Raji (cell line): ENCODE results near the gene MRPL21.

ENCODE experiments used
- POLR2A ChIP-seq: IDR thresholded peaks from 2 replicates; pipeline ENCODE4 v1.6.1; 2011; ENCODE audit warnings: low read depth, low read length, control low read depth; ENCODE audit not compliant: insufficient read depth

Gene MRPL21

GRCh38 chr11:68903288-68904247 lies at the start of gene MRPL21, which contains the start of gene IGHMBP2:
MRPL21 (minus strand) TSS chr11:68903832; CDS start chr11:68903810, 22 bp downstream.
IGHMBP2 (plus strand) TSS chr11:68903891; CDS start chr11:68903953, 62 bp downstream.
- TF ChIP-seq POLR2A = peak; percentile 99

DNA sequence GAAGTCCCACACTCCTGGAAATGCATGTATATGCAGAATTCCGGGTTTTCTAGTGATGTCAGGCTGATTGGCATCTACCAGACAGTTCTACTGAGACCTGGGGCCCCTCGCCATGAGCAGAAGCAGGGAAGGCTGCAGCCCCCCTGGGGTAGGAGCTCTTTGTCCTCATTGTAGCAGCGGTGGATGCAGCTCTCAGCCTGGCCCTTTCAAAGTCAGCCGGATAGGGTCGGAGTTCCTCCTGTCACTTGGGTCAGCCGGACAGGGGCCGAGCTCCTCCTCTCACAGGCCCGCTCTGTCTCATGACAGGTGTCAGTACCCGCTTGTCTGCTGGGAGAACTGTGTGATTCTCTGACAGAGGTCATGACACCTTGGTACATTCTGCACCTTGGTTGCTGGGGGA lies 47.1 kb upstream of the MRPL21 start:
- TF ChIP-seq POLR2A = no peak

DNA sequence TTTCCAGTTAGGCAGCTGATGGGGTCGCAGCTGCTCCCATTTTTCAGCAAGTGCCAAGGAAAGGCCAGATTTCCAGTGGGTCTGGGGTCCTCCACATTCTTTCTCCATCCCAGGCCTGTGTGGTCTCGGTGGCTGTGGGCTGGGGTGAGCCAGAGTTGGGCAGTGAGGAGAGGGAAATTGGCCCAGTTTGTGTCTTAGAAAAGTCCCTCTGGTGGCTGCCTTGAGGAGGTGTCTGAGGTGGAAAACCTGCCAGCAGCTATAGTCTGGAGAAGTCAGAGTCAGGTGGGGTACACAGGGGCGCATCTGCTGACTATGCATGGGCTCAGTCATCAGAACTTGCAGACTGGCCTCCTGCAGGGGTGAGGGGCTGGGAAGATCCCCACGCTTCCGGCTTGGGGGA lies 46.6 kb upstream of the MRPL21 start:
- no peak for TF ChIP-seq POLR2A

- TF ChIP-seq POLR2A = no peak
Observed at GRCh38 chr11:68948935-68949334, 45.3 kb upstream of the MRPL21 start.

GRCh38 chr11:68948496-68948895 lies 44.9 kb upstream of the MRPL21 start:
- TF ChIP-seq POLR2A = no peak

DNA sequence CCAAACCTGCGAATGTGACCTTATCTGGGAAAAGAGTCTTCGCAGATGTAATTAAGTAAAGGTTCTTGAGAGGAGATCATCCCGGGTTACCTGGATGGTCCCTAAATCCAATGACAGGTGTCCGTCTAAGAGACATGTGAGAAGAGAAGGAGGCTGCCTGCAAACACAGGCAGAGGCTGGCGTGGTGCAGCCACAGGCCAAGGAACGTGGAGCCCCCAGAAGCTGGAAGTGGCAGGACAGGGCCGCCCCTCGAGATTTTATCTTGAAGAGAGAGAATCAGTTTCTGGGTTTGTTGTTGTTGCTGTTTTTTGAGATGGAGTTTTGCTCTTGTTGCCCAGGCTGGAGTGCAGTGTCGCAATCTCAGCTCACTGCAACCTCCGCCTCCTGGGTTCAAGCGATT lies 43.5 kb upstream of the MRPL21 start:
- TF ChIP-seq POLR2A = no peak

GRCh38 chr11:68946416-68947090 lies 42.9 kb upstream of the MRPL21 start:
- TF ChIP-seq POLR2A = no peak

DNA sequence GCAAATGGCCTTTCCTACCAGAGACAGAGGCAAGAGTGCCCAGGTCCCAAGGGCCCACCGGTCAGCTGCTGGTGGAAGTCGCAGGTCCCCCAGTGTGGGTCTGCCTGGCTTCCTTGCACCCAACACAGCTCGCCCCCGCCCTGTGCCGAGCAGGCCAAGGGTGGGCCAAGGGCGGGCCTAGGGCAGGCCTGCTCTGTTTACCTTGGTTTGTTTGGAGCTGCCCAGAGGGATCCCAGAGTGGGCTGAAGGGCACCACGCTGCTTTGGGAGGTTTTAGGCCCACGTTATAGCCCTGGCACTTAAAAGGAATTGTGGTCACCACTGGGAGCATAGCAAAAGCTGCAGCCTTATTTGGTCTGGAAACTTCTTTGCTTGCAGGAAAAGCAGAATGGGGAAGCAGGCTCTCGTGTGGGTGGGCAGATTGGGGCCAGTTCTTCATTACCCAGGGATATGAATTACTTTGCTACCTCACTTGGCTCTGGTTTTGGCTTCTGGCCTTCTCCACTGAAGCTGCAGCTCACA lies 39.2 kb upstream of the MRPL21 start:
- no peak for TF ChIP-seq POLR2A

GRCh38 chr11:68942095-68942620 lies 38.5 kb upstream of the MRPL21 start:
- TF ChIP-seq POLR2A = no peak

- no peak for TF ChIP-seq POLR2A
Observed at GRCh38 chr11:68941324-68942094, 37.9 kb upstream of the MRPL21 start.

DNA sequence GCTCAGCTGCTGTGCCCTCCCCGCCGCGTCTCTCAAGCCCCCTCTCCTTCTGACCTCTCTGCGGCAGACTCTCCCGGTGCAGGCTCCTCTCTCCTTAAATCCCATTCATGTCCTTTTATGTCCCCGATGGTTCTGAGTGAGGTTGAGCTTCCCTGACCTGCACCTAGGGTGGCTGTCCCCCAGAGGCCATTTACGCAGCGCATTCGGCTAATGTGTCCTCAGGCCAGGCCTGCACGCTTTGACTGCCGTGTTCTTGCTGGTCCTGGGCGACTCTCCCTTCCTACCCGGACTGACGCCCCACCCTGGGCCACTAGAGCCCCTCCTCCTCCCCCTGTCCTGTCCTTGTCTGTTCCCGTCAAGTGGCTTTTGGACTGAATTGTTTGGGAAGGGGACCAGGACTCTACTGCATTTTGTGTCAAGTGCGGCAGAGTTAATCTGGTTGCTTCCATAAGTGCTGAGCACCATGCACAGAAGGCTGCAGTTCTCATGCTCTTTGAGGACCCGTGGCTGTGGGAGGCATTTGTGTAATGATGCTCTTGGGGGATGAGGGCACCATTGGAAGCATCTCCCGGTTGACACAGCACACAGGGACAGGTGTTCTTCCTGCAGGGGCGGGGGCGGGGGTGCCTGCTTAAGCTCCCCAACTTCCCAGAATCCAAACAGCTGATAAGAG lies 37.2 kb upstream of the MRPL21 start:
- no peak for TF ChIP-seq POLR2A

- no peak for TF ChIP-seq POLR2A
Observed at GRCh38 chr11:68939583-68940555, 36.2 kb upstream of the MRPL21 start.

DNA sequence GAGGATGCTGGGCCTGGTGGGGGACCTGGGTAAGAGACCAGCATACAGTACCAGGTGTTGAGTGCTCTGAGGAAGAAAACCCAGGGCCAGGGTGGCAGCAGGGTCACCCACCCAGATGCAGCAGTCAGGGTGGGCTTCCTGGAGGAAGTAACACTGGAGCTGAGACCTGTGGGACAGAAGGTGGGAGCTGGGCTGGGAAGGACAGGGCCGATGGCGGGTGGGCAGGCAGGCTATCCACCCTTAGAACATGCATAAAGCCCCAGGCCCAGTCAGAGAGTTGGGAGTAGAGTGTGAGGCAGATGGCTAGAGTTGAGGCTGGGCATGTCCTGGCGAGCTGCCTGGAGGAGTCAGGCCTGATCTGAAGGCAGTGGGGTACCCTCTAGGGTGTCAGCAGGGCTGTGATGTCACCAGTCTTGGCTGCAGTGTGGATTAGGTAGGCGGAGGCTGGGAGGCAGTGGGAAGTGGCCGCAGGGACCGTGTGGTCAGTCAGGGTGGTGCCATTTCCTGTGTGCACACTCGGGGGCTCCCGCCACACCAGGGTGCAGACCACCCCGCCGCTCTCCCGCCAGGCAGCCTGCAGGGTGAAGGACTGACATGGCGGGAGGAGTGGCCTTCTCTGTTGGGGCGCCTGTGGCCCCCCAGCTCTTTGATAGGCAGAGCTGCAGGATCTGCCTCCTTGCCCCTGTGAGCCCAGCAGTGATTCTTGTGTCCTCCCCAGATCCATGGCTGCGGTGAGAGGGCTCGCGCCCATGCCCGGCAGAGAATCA lies 35.4 kb upstream of the MRPL21 start:
- TF ChIP-seq POLR2A = no peak

DNA sequence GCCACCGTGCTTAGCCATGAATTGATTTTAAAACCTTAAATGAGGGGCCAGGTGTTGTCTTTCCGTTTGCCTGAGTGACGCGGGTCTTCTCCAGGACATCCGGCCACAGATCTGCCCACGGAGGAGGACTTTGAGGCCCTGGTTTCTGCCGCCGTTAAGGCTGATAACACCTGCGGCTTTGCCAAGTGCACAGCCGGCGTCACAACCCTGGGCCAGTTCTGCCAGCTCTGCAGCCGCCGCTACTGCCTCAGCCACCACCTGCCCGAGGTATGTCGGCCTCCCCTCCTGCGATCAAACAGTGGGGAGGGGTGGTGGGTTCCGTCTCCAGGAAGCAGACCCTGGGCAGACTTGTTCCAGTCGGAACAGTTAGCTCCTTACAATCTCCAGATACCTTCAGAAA lies 34.5 kb upstream of the MRPL21 start:
- no peak for TF ChIP-seq POLR2A
